PC-3 (cell line): ENCODE results near the gene TOMM40L.

Experiments used
- CTCF ChIP-seq: fragments of 300-600 bp; sonication (generic); conservative IDR thresholded peaks from 2 replicates; pipeline ENCODE4 v1.5.1; 2017; ENCODE audit warnings: antibody characterized with exemption, low read depth, mild to moderate bottlenecking, low read length
- EZH2 ChIP-seq: fragments of 300-600 bp; sonication (generic); IDR thresholded peaks from one replicate; pipeline ENCODE4 v1.6.1; 2017; ENCODE audit warnings: antibody characterized with exemption, mild to moderate bottlenecking, low read length; ENCODE audit not compliant: unreplicated experiment
- EZH2phosphoT487 ChIP-seq: fragments of 300-600 bp; sonication (generic); IDR thresholded peaks from 2 replicates; pipeline ENCODE4 v1.6.1; 2018; ENCODE audit warnings: mild to moderate bottlenecking, antibody characterized with exemption, low read length, borderline replicate concordance

GRCh38 chr1:161207173-161207572, 18.7 kb upstream of the TOMM40L start:
- TF ChIP-seq EZH2 (no peak), EZH2phosphoT487 (no peak), CTCF (no peak)
